ENCODE results near the gene NDUFA6.

DNA sequence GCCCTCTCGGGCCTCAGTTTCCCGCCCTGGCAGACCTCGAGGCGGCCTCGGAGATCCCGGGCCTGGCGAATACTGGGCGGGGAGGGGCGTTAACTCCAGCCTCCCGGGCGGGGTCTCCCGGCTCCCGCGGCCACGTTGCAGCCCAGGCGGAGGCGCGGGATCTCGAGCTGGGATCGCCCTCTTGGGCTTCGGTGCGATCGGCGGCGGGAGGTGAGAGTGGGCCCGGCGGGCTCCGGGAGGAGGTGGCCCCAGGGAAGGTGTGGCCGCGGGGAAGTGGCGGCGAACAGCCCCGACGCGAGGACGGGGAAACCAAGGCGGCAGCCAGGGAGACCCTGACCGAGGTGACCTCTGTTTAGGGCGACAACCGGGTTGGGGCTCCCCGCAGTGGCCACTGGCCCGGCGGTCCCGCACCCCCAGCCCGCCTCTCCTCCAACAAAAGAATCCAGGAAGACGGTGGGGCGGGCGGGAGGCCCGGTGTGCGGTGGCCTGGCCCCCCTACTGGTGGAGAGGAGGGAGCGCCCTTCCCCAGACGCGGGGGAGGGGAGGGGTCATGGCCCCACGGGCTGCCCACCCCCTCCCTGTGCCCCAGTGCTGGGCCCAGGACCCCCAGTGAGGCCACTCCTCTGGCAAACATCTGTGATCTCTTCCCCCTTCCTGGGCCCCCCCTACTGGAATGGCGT, 16.3 kb downstream of the NDUFA6 start, which contains the start of gene PHETA2:
- TF ChIP-seq, protein P1, sequence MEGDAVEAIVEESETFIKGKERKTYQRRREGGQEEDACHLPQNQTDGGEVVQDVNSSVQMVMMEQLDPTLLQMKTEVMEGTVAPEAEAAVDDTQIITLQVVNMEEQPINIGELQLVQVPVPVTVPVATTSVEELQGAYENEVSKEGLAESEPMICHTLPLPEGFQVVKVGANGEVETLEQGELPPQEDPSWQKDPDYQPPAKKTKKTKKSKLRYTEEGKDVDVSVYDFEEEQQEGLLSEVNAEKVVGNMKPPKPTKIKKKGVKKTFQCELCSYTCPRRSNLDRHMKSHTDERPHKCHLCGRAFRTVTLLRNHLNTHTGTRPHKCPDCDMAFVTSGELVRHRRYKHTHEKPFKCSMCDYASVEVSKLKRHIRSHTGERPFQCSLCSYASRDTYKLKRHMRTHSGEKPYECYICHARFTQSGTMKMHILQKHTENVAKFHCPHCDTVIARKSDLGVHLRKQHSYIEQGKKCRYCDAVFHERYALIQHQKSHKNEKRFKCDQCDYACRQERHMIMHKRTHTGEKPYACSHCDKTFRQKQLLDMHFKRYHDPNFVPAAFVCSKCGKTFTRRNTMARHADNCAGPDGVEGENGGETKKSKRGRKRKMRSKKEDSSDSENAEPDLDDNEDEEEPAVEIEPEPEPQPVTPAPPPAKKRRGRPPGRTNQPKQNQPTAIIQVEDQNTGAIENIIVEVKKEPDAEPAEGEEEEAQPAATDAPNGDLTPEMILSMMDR (IDR thresholded peaks at IDR 0.05), result peak; percentile 45
- no peak for TF ChIP-seq ZFX (IDR thresholded peaks at IDR 0.05; ENCODE audit: borderline replicate concordance)

Measured in 22Rv1 (cell line).